ENCODE measurements around the gene SORBS1.

DNA sequence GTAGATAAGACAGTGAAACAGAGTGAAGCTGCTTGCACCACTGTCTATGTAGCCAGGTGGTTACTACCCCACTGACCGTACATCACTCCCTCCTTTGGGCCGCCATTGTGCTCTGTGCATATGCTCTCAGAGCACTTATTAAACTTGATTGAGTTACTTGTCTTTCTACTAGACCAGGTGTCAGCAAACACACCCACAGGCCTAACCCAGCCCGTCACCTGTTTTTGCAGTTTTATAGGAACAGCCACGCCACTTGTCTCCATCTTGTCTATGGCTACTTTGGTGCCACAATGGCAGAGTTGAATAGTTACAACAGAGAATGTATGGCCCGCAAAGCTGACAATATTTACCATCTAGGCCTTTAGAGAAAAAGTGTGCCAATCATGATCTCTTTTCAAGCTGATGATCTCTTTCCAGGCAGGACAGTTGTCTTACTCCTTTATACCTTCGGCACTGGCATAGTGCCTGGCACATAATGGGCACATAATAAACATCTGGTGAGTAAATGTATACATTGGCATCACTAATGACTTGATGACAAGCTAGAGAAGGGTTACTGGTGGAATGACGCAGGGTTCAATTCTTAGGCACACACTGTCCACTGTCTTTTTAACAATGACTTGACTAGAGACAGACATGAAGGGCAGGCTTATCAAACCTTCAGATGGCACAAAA, 36.7 kb downstream of the SORBS1 start:
- TF ChIP-seq, protein P1, sequence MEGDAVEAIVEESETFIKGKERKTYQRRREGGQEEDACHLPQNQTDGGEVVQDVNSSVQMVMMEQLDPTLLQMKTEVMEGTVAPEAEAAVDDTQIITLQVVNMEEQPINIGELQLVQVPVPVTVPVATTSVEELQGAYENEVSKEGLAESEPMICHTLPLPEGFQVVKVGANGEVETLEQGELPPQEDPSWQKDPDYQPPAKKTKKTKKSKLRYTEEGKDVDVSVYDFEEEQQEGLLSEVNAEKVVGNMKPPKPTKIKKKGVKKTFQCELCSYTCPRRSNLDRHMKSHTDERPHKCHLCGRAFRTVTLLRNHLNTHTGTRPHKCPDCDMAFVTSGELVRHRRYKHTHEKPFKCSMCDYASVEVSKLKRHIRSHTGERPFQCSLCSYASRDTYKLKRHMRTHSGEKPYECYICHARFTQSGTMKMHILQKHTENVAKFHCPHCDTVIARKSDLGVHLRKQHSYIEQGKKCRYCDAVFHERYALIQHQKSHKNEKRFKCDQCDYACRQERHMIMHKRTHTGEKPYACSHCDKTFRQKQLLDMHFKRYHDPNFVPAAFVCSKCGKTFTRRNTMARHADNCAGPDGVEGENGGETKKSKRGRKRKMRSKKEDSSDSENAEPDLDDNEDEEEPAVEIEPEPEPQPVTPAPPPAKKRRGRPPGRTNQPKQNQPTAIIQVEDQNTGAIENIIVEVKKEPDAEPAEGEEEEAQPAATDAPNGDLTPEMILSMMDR (IDR thresholded peaks at IDR 0.05), result no peak
- TF ChIP-seq EZH2 (IDR thresholded peaks at IDR 0.05; ENCODE audit: borderline replicate concordance, insufficient read depth, low read depth, low read length, poor library complexity, severe bottlenecking), result no peak
